Ovary (tissue), 9 donors: Measurements from ENCODE around the gene SBK2. TPM values are rescaled to one million over a fixed set of nuclear protein-coding genes. Genes with fewer than 3 reads are reported as not detected.

Experiments used
- DNase-seq, 5 donors: peaks; one replicate each; pipeline ENCODE4 v3.0.0-alpha.2; 2019 to 2020
- H3K27ac ChIP-seq, 2 donors: fragments of 200-600 bp; one replicate each; pipeline versions ENCODE4 v1.5.1 to v1.8.0; 2019 to 2022
- H3K27me3 ChIP-seq: fragments of 200-600 bp; one replicate; pipeline ENCODE4 v1.8.0; 2022
- H3K36me3 ChIP-seq: fragments of 200-600 bp; sonication (generic); one replicate; pipeline ENCODE4 v1.5.1; 2019
- H3K4me1 ChIP-seq: one replicate; pipeline ENCODE4 v1.8.1; 2013; ENCODE audit warnings: mild to moderate bottlenecking, moderate library complexity; ENCODE audit not compliant: insufficient read depth
- H3K4me3 ChIP-seq: fragments of 200-600 bp; sonication (generic); one replicate; pipeline ENCODE4 v1.5.1; 2017
- H3K9me3 ChIP-seq, 2 donors: fragments of 200-600 bp in 1 of 2; sonication (generic) in 1 of 2; one replicate each; pipeline versions ENCODE4 v1.5.1 to v1.8.1; 2013 to 2019; ENCODE audit warnings: mild to moderate bottlenecking in 1 of 2, moderate library complexity in 1 of 2
- EP300 ChIP-seq: sonication (generic); formaldehyde crosslinking; IDR thresholded peaks from one replicate; pipeline ENCODE4 v1.6.1; 2017; ENCODE audit warnings: antibody characterized with exemption
- POLR2A ChIP-seq: fragments of 450-650 bp; IDR thresholded peaks from one replicate; pipeline ENCODE4 v1.6.1; 2017; ENCODE audit warnings: antibody characterized with exemption, mild to moderate bottlenecking, moderate library complexity
- WGBS, 3 donors: extraction: QIAGEN DNeasy Blood & Tissue Kit in 1 of 3; methylation state at CpG; one replicate each; pipeline versions ENCODE4 v1.1.5 to v1.1.7; 2013 to 2017; 5-methylcytosine and 5-hydroxymethylcytosine counted together
- intact Hi-C, 4 donors: fragments of 100-400 bp; cut with DNase I; formaldehyde crosslinking; loops; one replicate each; pipeline versions ENCODE4 v1.11.0 to v1.15.1; 2022 to 2023
- polyA plus RNA-seq, 2 donors: library from polyadenylated mRNA; stranded (reverse); fragments of 200-250 nt in 1 of 2; fragments of 350-450 nt in 1 of 2; fragmentation: Illumina TruSeq in 1 of 2; extraction: RNeasy Lipid Tissue Mini Kit (QIAGEN cat#74804) in 1 of 2; gene quantifications; one replicate each; pipeline ENCODE4 v1.2.3, GENCODE V29; 2013 to 2014
- total RNA-seq, 7 donors: library from RNA; depleted of rRNA in 2 of 7; stranded (reverse); fragments of >200 nt in 2 of 7; fragmentation: NEBNext Ultra II Directional in 3 of 7; extraction: Animal tissue kit (Norgen Biotek cat#: 25700) in 3 of 7; gene quantifications; one replicate each; pipeline versions ENCODE4 v1.1.0 to v1.2.4, GENCODE V29; 2016 to 2023
- TF ChIP-seq, protein P1 (sequence below), 3 donors: fragments of 450-650 bp in 2 of 3; fragments of 200-600 bp in 1 of 3; IDR thresholded peaks; one replicate each; pipeline versions ENCODE4 v1.5.1 to v1.8.0; 2016 to 2022; ENCODE audit warnings: antibody characterized with exemption in 3 of 3, mild to moderate bottlenecking in 1 of 3
- donor health status: DM: no; HTN: no; CAD: no; lungs with moderate emphysema.
- donor health status: DM: no; HTN: no; CAD: no.
- donor health status: Bipolar disorder and iron deficiency.
- donor health status: DM: yes; HTN: yes; CAD: no.
- donor health status: DM: no; HTN: no; CAD: no.
- donor health status: DM: yes; HTN: yes; CAD: no.

SBK2 gene
- total and polyA plus RNA-seq, 9 donors = 0.20 to 1.0 TPM; not detected in 7

DNA sequence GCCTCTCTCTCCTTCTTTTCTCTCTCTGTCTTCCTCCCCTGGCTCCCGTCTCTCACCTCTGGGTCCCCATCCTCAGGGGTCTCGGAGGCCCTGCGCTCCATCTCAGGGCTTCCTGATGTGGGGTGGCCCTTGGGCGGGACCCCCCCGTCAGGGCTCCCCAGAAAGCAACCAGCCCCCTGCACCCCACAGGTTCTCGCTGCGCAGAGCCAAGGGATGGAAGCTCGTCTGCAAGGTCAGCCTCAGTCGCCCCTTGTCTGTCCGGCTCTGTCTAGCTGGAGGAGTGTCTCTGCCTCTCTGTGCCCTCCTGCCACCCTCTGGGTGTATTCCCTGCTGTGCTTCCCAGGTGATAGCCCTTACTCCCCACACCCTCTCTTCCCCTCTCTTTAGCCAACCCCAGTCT, 8.5 kb upstream of the SBK2 start, which contains the start of gene SBK3:
SBK3 (minus strand) TSS at position 101 of the 400 bp plus-strand sequence; CDS start at position 101, 0 bp downstream.
- no peak within 1 kb of the TSS for H3K4me3 ChIP-seq
- H3K27ac ChIP-seq = no peak within 1 kb of the TSS
- no peak for DNase-seq
- no peaks in the 10 kb centered on the region for H3K9me3 ChIP-seq
- TF ChIP-seq, protein P1, sequence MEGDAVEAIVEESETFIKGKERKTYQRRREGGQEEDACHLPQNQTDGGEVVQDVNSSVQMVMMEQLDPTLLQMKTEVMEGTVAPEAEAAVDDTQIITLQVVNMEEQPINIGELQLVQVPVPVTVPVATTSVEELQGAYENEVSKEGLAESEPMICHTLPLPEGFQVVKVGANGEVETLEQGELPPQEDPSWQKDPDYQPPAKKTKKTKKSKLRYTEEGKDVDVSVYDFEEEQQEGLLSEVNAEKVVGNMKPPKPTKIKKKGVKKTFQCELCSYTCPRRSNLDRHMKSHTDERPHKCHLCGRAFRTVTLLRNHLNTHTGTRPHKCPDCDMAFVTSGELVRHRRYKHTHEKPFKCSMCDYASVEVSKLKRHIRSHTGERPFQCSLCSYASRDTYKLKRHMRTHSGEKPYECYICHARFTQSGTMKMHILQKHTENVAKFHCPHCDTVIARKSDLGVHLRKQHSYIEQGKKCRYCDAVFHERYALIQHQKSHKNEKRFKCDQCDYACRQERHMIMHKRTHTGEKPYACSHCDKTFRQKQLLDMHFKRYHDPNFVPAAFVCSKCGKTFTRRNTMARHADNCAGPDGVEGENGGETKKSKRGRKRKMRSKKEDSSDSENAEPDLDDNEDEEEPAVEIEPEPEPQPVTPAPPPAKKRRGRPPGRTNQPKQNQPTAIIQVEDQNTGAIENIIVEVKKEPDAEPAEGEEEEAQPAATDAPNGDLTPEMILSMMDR (IDR thresholded peaks at IDR 0.05) = no peak
- no peak for TF ChIP-seq POLR2A
- TF ChIP-seq EP300 = no peak
- no peaks in the 10 kb centered on the region for H3K36me3 ChIP-seq
- no peaks in the 10 kb centered on the region for H3K4me1 ChIP-seq
- H3K27me3 ChIP-seq = no peaks in the 10 kb centered on the region
- WGBS, 3 donors = 75 to 81% (median 78%) methylated on average over 10 of the region's 10 CpGs
- intact Hi-C loops = no loop called here

GRCh38 chr19:55544776-55545439, 8.0 kb upstream of the SBK2 start:
- H3K4me1 ChIP-seq = no peaks in the 10 kb centered on the region
- H3K4me3 ChIP-seq = no peak overlapping the region
- H3K27ac ChIP-seq = no peak overlapping the region
- no peaks in the 10 kb centered on the region for H3K36me3 ChIP-seq
- TF ChIP-seq POLR2A = no peak
- TF ChIP-seq, protein P1 (IDR thresholded peaks at IDR 0.05) = no peak
- TF ChIP-seq EP300 = no peak
- intact Hi-C loops = no loop called here
- no peaks in the 10 kb centered on the region for H3K27me3 ChIP-seq
- no peak for DNase-seq
- H3K9me3 ChIP-seq = no peaks in the 10 kb centered on the region
- WGBS, 3 donors = 56 to 64% (median 59%) methylated on average over 19 to 23 of the region's 23 CpGs

DNA sequence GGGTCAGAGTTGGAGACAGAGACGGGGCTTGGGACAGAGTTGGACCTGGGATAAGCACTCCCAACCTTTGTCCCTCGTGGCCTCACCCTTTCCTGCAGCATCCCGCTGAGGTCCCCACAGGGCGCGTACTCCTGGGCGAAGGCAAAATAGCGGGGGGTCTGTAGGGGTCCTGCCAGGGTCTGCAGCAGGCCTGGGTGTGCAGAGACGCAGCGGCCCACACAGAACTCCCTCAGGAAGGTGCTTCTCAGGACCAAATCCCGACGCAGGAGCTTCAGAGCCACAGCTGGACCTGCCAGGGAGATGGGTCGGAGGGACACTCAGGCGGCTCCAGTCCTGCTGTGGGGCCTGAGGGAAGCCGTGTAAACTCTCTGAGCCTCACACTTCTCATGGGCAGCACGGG, 7.1 kb upstream of the SBK2 start:
- intact Hi-C loops = no loop called here
- Histone ChIP-seq H3K27me3 (no peaks in the 10 kb centered on the region), H3K36me3 (no peaks in the 10 kb centered on the region), H3K9me3 (no peaks in the 10 kb centered on the region), H3K4me3 (no peak overlapping the region), H3K4me1 (no peaks in the 10 kb centered on the region), H3K27ac (no peak overlapping the region)
- WGBS, 3 donors = 78 to 82% (median 79%) methylated on average over 15 of the region's 15 CpGs
- TF ChIP-seq EP300 (no peak), POLR2A (no peak)
- TF ChIP-seq, protein P1 (IDR thresholded peaks at IDR 0.05) = no peak
- no peak for DNase-seq

DNA sequence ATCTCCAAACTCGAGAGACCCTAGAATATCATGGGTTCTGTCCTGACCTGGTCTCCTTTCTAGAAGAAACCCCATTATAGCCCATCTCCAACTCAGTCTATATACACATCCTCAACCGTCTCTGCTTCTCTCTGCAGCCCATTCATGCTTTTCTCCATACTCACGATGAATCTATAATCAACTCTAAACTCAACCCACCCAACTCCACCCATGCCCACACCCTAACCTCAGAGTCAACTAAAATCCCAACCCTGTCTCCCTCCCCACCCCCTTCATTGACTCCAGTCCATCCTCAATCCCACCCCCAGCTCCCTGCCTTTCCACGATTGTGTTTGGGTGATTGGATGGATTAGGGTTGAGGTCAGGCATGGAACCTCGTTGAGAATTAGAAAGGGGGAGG, 6.6 kb upstream of the SBK2 start:
- Histone ChIP-seq H3K4me1 (no peaks in the 10 kb centered on the region), H3K27me3 (no peaks in the 10 kb centered on the region), H3K36me3 (no peaks in the 10 kb centered on the region), H3K9me3 (no peaks in the 10 kb centered on the region), H3K4me3 (no peak overlapping the region), H3K27ac (no peak overlapping the region)
- intact Hi-C loops = no loop called here
- 71 to 72% (median 71%) methylated on average over 5 of the region's 5 CpGs for WGBS, 3 donors
- no peak for DNase-seq
- TF ChIP-seq POLR2A (no peak), EP300 (no peak)
- TF ChIP-seq, protein P1 (IDR thresholded peaks at IDR 0.05) = no peak
